ENCODE measurements around the gene ATP6V1F. TPM values are rescaled to one million over a fixed set of nuclear protein-coding genes. Genes with fewer than 3 reads are reported as not detected.

Gene ATP6V1F
- total RNA-seq, 1 donor from 2014 or later, result 69.5 TPM

- TF ChIP-seq CTCF (conservative IDR thresholded peaks at IDR 0.05; ENCODE audit: low read depth, low read length), result no peak
- DNase-seq (ENCODE audit: low read depth), result no peak
- H3K4me3 ChIP-seq (ENCODE audit: low read depth, low read length), result no peak overlapping the region
Measured at GRCh38 chr7:128865303-128865702, 2.6 kb downstream of the ATP6V1F start.

GRCh38 chr7:128865996-128866877 lies 3.6 kb downstream of the ATP6V1F start:
- no peak overlapping the region for H3K4me3 ChIP-seq (ENCODE audit: low read depth, low read length)
- DNase-seq (ENCODE audit: low read depth), result no peak
- no peak for TF ChIP-seq CTCF (conservative IDR thresholded peaks at IDR 0.05; ENCODE audit: low read depth, low read length)

DNA sequence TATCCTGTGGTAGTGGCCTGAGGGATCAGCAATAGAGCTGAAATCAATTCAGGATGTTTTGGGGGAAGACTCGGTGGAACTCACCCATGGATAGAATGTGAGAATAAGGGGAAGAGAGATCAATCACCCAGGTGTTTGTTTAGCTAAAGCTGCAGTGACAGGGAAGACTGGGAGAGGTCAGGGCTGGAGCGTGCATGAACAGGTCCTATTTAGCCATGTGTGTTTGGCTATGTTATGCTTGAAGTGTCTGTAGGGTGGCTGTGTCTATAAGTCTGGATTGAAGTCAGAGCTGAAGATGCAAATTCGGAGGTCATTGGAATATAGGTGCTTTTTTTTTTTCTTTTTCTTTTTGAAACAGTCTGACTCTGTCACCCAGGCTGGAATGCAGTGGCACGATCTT lies 4.6 kb downstream of the ATP6V1F start:
- no peak for TF ChIP-seq CTCF (conservative IDR thresholded peaks at IDR 0.05; ENCODE audit: low read depth, low read length)
- no peak overlapping the region for H3K4me3 ChIP-seq (ENCODE audit: low read depth, low read length)
- DNase-seq (ENCODE audit: low read depth), result no peak

- no peak for TF ChIP-seq CTCF (conservative IDR thresholded peaks at IDR 0.05; ENCODE audit: low read depth, low read length)
- DNase-seq (ENCODE audit: low read depth), result no peak
Measured at GRCh38 chr7:128867842-128868623, 5.4 kb downstream of the ATP6V1F start.

DNA sequence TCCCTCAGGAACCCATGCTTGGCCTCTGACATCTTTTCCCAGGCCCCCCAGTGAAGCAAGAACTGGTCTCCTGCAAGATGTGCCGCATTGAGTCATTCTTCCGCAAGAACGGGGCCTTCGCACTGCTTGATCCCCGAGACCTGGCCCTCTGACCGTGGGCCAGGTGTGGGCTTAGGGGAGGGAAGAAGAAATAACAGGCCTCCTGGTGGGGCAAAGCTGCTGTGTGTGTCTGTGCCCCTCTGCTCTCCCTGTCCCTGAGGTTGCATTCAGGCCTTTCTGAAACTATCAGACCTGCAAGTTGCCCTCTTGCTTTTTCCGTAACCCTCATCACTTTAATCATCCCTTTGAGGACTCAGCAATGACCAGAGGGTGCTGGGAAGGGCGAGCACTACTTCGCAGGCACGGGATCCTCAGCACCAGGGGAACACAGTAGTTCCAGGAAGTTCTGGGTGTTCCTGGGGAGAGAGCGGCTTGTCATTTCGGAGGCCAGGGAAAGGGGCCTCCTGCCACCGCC lies 6.0 kb downstream of the ATP6V1F start:
- H3K4me3 ChIP-seq (ENCODE audit: low read depth, low read length), result peak overlapping the region; percentile 58
- DNase-seq (ENCODE audit: low read depth), result no peak
- no peak for TF ChIP-seq CTCF (conservative IDR thresholded peaks at IDR 0.05; ENCODE audit: low read depth, low read length)

More at GRCh38 chr7:128867842-128868623, 5.4 kb downstream of the ATP6V1F start:
- H3K4me3 ChIP-seq (ENCODE audit: low read depth, low read length), result no peak overlapping the region

GRCh38 chr7:128869138-128869943 lies 6.7 kb downstream of the ATP6V1F start:
- DNase-seq (ENCODE audit: low read depth), result no peak
- TF ChIP-seq CTCF (conservative IDR thresholded peaks at IDR 0.05; ENCODE audit: low read depth, low read length), result no peak
- peak overlapping the region; percentile 58 for H3K4me3 ChIP-seq (ENCODE audit: low read depth, low read length)
